Measurements from ENCODE around the gene APOA4. TPM values are rescaled to one million over a fixed set of nuclear protein-coding genes. Genes with fewer than 3 reads are reported as not detected.

APOA4 gene
- total and polyA plus RNA-seq, 2 of the 13 experiments (the other 11 are each of a cell fraction or from before 2014, with no cell fraction given), result 3.8 to 7.2 TPM

GRCh38 chr11:116838321-116839084 is 15.4 kb upstream of the APOA4 start (continued):
- TF ChIP-seq SIX1 (CRISPR knock-in tag; IDR thresholded peaks at IDR 0.05; ENCODE audit: borderline replicate concordance), result 0 out of 2 replicates have a peak, but pooled peaks have one; percentile 20
- TF ChIP-seq ZNF343 (CRISPR knock-in tag; IDR thresholded peaks at IDR 0.05), result no peak
- TF ChIP-seq ZMYM3 (CRISPR knock-in tag; IDR thresholded peaks at IDR 0.05), result 0 out of 2 replicates have a peak, but pooled peaks have one; percentile 7
- no peak for TF ChIP-seq DPF2 (CRISPR knock-in tag; IDR thresholded peaks at IDR 0.05; ENCODE audit: borderline replicate concordance, low read depth)
- TF ChIP-seq ZSCAN5A (CRISPR knock-in tag; IDR thresholded peaks at IDR 0.05; ENCODE audit: borderline replicate concordance), result 0 out of 2 replicates have a peak, but pooled peaks have one; percentile 29
- no peak for TF ChIP-seq ZNF609 (CRISPR knock-in tag; IDR thresholded peaks at IDR 0.05; ENCODE audit: borderline replicate concordance)
- no peak for TF ChIP-seq MLLT10 (CRISPR knock-in tag; IDR thresholded peaks at IDR 0.05)
- TF ChIP-seq ZNF570 (CRISPR knock-in tag; IDR thresholded peaks at IDR 0.05; ENCODE audit: borderline replicate concordance), result no peak
- TF ChIP-seq TFDP2 (CRISPR knock-in tag; IDR thresholded peaks at IDR 0.05), result no peak
- TF ChIP-seq ZFP41 (CRISPR knock-in tag; IDR thresholded peaks at IDR 0.05; ENCODE audit: borderline replicate concordance), result no peak
- TF ChIP-seq ZNF180 (CRISPR knock-in tag; IDR thresholded peaks at IDR 0.05; ENCODE audit: borderline replicate concordance, low read depth), result no peak
- TF ChIP-seq IRF9 (CRISPR knock-in tag; IDR thresholded peaks at IDR 0.05; ENCODE audit: borderline replicate concordance), result no peak
- no peak for TF ChIP-seq NONO (IDR thresholded peaks at IDR 0.05)
- no peak for TF ChIP-seq NONO (CRISPR knock-in tag; conservative IDR thresholded peaks at IDR 0.05)
- TF ChIP-seq HNF4G (IDR thresholded peaks at IDR 0.05; ENCODE audit: borderline replicate concordance, low read depth, low read length), result peak; percentile 81
- TF ChIP-seq HNF4G (CRISPR knock-in tag; IDR thresholded peaks at IDR 0.05; ENCODE audit: borderline replicate concordance, low read depth), result no peak
- peak; percentile 67; the same call in 1 of the 2 replicates for TF ChIP-seq BCL6 (CRISPR knock-in tag; IDR thresholded peaks at IDR 0.05)

All from HepG2 (cell line).